ENCODE data around the gene SDK1. TPM values are rescaled to one million over a fixed set of nuclear protein-coding genes. Genes with fewer than 3 reads are reported as not detected.

The SDK1 gene
- total RNA-seq, 1 donor, result 0.27 TPM

- no peak for TF ChIP-seq CTCF (IDR thresholded peaks at IDR 0.05; ENCODE audit: insufficient read depth, low read length)
- H3K4me3 ChIP-seq (ENCODE audit: low read depth, low read length), result no peak overlapping the region
- no peak for DNase-seq (ENCODE audit: low read depth)
These were observed 753.1 kb downstream of the SDK1 start for GRCh38 chr7:4054158-4054557.

GRCh38 chr7:4056552-4057288 lies 755.7 kb downstream of the SDK1 start:
- H3K4me3 ChIP-seq (ENCODE audit: low read depth, low read length), result no peak overlapping the region
- TF ChIP-seq CTCF (IDR thresholded peaks at IDR 0.05; ENCODE audit: insufficient read depth, low read length), result no peak
- no peak for DNase-seq (ENCODE audit: low read depth)

GRCh38 chr7:4057289-4057616 lies 756.2 kb downstream of the SDK1 start:
- TF ChIP-seq CTCF (IDR thresholded peaks at IDR 0.05; ENCODE audit: insufficient read depth, low read length), result no peak
- DNase-seq (ENCODE audit: low read depth), result no peak
- no peak overlapping the region for H3K4me3 ChIP-seq (ENCODE audit: low read depth, low read length)

- no peak for TF ChIP-seq CTCF (IDR thresholded peaks at IDR 0.05; ENCODE audit: insufficient read depth, low read length)
- H3K4me3 ChIP-seq (ENCODE audit: low read depth, low read length), result no peak overlapping the region
- DNase-seq (ENCODE audit: low read depth), result no peak
These were observed 757.1 kb downstream of the SDK1 start for GRCh38 chr7:4058158-4058557.

GRCh38 chr7:4065190-4065589 lies 764.1 kb downstream of the SDK1 start:
- H3K4me3 ChIP-seq (ENCODE audit: low read depth, low read length), result no peak overlapping the region
- no peak for TF ChIP-seq CTCF (IDR thresholded peaks at IDR 0.05; ENCODE audit: insufficient read depth, low read length)
- no peak for DNase-seq (ENCODE audit: low read depth)

GRCh38 chr7:4066206-4066605 lies 765.2 kb downstream of the SDK1 start:
- DNase-seq (ENCODE audit: low read depth), result no peak
- no peak overlapping the region for H3K4me3 ChIP-seq (ENCODE audit: low read depth, low read length)
- no peak for TF ChIP-seq CTCF (IDR thresholded peaks at IDR 0.05; ENCODE audit: insufficient read depth, low read length)

All from fibroblast of the aortic adventitia (primary cell).